A549 (cell line): ENCODE measurements around the gene MATK. TPM values are rescaled to one million over a fixed set of nuclear protein-coding genes. Genes with fewer than 3 reads are reported as not detected.

Experiments
- ATAC-seq, 2 experiments: fragments of 200-7000 bp in 1 of 2; fragments of >200 bp in 1 of 2; cut with Nextera tagmentation in 1 of 2; cut with Tn5 transposase in 1 of 2; 3 replicates each; pipeline versions ENCODE4 v1.8.0 to v1.9.1; 2018 to 2020; ENCODE audit warnings: mild to moderate bottlenecking in 1 of 2, moderate library complexity in 1 of 2
- CTCF ChIA-PET: fragments of 300-600 bp; sonication (Branson Sonifier 250); formaldehyde crosslinking; extraction: SDS; loops from one replicate; lab custom pipeline; 2021; ENCODE audit warnings: antibody characterized with exemption, inconsistent platforms; lab: Yijun Ruan, JAX
- POLR2A ChIA-PET: fragments of 350-600 bp; formaldehyde crosslinking; extraction: SDS; loops from one replicate; lab custom pipeline; 2021; ENCODE audit warnings: antibody characterized with exemption, inconsistent platforms; lab: Yijun Ruan, JAX
- DNase-seq, 2 experiments: peaks; one replicate each; pipeline versions ENCODE4 v3.0.0 to v3.0.0-alpha.2; 2011 to 2016; ENCODE audit warnings: low read depth in 1 of 2, low spot score in 1 of 2
- FAIRE-seq: peaks from 2 replicates; lab custom pipeline; 2011; peaks lifted over from hg19 to GRCh38; lab: Jason Lieb, UNC
- H3K27ac ChIP-seq, 2 experiments: fragments of >200 bp; sonication (Bioruptor Twin); formaldehyde crosslinking; 3 replicates each; pipeline ENCODE4 v1.5.1; 2016 to 2017
- H3K4me1 ChIP-seq: fragments of >200 bp; sonication (Bioruptor Twin); formaldehyde crosslinking; 3 replicates; pipeline ENCODE4 v1.6.1; 2016
- H3K4me2 ChIP-seq: fragments of >200 bp; sonication (Bioruptor Twin); formaldehyde crosslinking; 3 replicates; pipeline ENCODE4 v1.6.1; 2016
- H3K4me3 ChIP-seq: fragments of >200 bp; sonication (Bioruptor Twin); formaldehyde crosslinking; 3 replicates; pipeline ENCODE4 v1.5.1; 2016
- H3K9me3 ChIP-seq: fragments of >200 bp; sonication (Bioruptor Twin); formaldehyde crosslinking; 3 replicates; pipeline ENCODE4 v1.6.1; 2016
- ATOH8 ChIP-seq: fragments of 250-450 bp; sonication (Bioruptor Pico); IDR thresholded peaks from 2 replicates; pipeline ENCODE4 v1.5.0; 2020; ENCODE audit warnings: low read depth, mild to moderate bottlenecking, moderate library complexity
- CBX2 ChIP-seq: fragments of 200-600 bp; sonication (generic); IDR thresholded peaks from 2 replicates; pipeline ENCODE4 v1.6.1; 2016; ENCODE audit warnings: low read depth, mild to moderate bottlenecking, borderline replicate concordance
- CEBPB ChIP-seq, 2 experiments: fragments of >200 bp in 1 of 2; sonication (Bioruptor Twin) in 1 of 2; formaldehyde crosslinking in 1 of 2; IDR thresholded peaks; 2 replicates each; pipeline ENCODE4 v1.6.1; 2012 to 2016
- CHD2 ChIP-seq: fragments of 150-350 bp; IDR thresholded peaks from 2 replicates; pipeline ENCODE4 v1.6.1; 2014; ENCODE audit warnings: low read length; ENCODE audit not compliant: partially characterized antibody
- CTCF ChIP-seq: fragments of >200 bp; sonication (Bioruptor Twin); formaldehyde crosslinking; IDR thresholded peaks from 3 replicates; pipeline ENCODE4 v1.5.1; 2016
- EHF ChIP-seq: fragments of 250-450 bp; sonication (Bioruptor Pico); IDR thresholded peaks from 2 replicates; pipeline ENCODE4 v1.5.0; 2020; ENCODE audit warnings: mild to moderate bottlenecking
- FOSB ChIP-seq: fragments of 250-450 bp; sonication (Bioruptor Pico); IDR thresholded peaks from 2 replicates; pipeline ENCODE4 v1.5.0; 2020; ENCODE audit warnings: mild to moderate bottlenecking, moderate library complexity
- HEYL ChIP-seq: fragments of 250-450 bp; sonication (Bioruptor Pico); IDR thresholded peaks from 2 replicates; pipeline ENCODE4 v1.8.0; 2021; ENCODE audit warnings: mild to moderate bottlenecking, moderate library complexity
- HMGXB4 ChIP-seq: fragments of 250-450 bp; sonication (Bioruptor Pico); IDR thresholded peaks from 2 replicates; pipeline ENCODE4 v1.5.0; 2021; ENCODE audit warnings: mild to moderate bottlenecking, moderate library complexity, borderline replicate concordance
- HOXA7 ChIP-seq: fragments of 250-450 bp; sonication (Bioruptor Pico); IDR thresholded peaks from 2 replicates; pipeline ENCODE4 v1.5.0; 2020; ENCODE audit warnings: mild to moderate bottlenecking, moderate library complexity
- HOXB5 ChIP-seq: fragments of 250-450 bp; sonication (Bioruptor Pico); IDR thresholded peaks from 2 replicates; pipeline ENCODE4 v1.5.0; 2020; ENCODE audit warnings: mild to moderate bottlenecking, moderate library complexity
- JUN ChIP-seq, 2 experiments: fragments of >200 bp; sonication (Bioruptor Twin); formaldehyde crosslinking; IDR thresholded peaks; 2 replicates in 1 of 2; 3 replicates in 1 of 2; pipeline ENCODE4 v1.6.1; 2016 to 2017
- KDM1A ChIP-seq: fragments of 200-600 bp; sonication (generic); IDR thresholded peaks from 2 replicates; pipeline ENCODE4 v1.6.1; 2016; ENCODE audit warnings: low read depth, mild to moderate bottlenecking
- MAZ ChIP-seq: fragments of 150-350 bp; IDR thresholded peaks from 2 replicates; pipeline ENCODE4 v1.6.1; 2014; ENCODE audit warnings: antibody characterized with exemption, low read depth, low read length, borderline replicate concordance
- MYC ChIP-seq: IDR thresholded peaks from 2 replicates; pipeline ENCODE4 v1.6.1; 2012; ENCODE audit warnings: mild to moderate bottlenecking, inconsistent platforms, low read length, improper control_type of control experiment, borderline replicate concordance
- NPAS2 ChIP-seq: fragments of 250-450 bp; sonication (Bioruptor Pico); IDR thresholded peaks from 2 replicates; pipeline ENCODE4 v1.8.0; 2022; ENCODE audit warnings: mild to moderate bottlenecking, moderate library complexity, borderline replicate concordance
- SREBF2 ChIP-seq: fragments of 450-650 bp; IDR thresholded peaks from 2 replicates; pipeline ENCODE4 v1.6.1; 2014; ENCODE audit warnings: mild to moderate bottlenecking, moderate library complexity
- TFCP2L1 ChIP-seq: fragments of 250-450 bp; sonication (Bioruptor Pico); IDR thresholded peaks from 2 replicates; pipeline ENCODE4 v1.5.0; 2021; ENCODE audit warnings: mild to moderate bottlenecking
- USF2 ChIP-seq: fragments of 450-650 bp; IDR thresholded peaks from 2 replicates; pipeline ENCODE4 v1.6.1; 2014; ENCODE audit warnings: antibody characterized with exemption
- ZNF302 ChIP-seq: fragments of 250-450 bp; sonication (Bioruptor Pico); IDR thresholded peaks from 2 replicates; pipeline ENCODE4 v1.9.0; 2021; ENCODE audit warnings: inconsistent platforms, mild to moderate bottlenecking, moderate library complexity
- ZSCAN20 ChIP-seq: fragments of 250-450 bp; sonication (Bioruptor Pico); IDR thresholded peaks from 2 replicates; pipeline ENCODE4 v1.8.0; 2022; ENCODE audit warnings: mild to moderate bottlenecking, moderate library complexity
- WGBS: methylation state at CpG from one replicate; pipeline ENCODE4 v1.1.6; 2017; ENCODE audit errors: missing lambda C conversion rate; 5-methylcytosine and 5-hydroxymethylcytosine counted together
- polyA plus RNA-seq, 4 experiments: library from polyadenylated mRNA; depleted of rRNA in 3 of 4; stranded (reverse); fragments of >200 nt; fragmentation: RNase III in 1 of 4; extraction: RNeasy Plus Mini Kit Qiagen cat#74134 plus additional on column Dnase treatment in 1 of 4; gene quantifications; 2 replicates in 3 of 4; 3 replicates in 1 of 4; pipeline ENCODE4 v1.2.3, GENCODE V29; 2011 to 2017

Gene MATK
- polyA plus RNA-seq, 2 of the 4 experiments (the other 2 are of a cell fraction), result 0.12 to 0.45 TPM

GRCh38 chr19:3810708-3811355 lies 24.7 kb upstream of the MATK start:
- TF ChIP-seq ATOH8 (no peak), CEBPB (IDR thresholded peaks at IDR 0.05) (no peak), SREBF2 (no peak), JUN (IDR thresholded peaks at IDR 0.05) (no peak), MAZ (no peak), MYC (no peak), FOSB (CRISPR knock-in tag) (no peak), EHF (CRISPR knock-in tag) (no peak), CBX2 (no peak), CHD2 (no peak), USF2 (no peak), ZNF302 (CRISPR knock-in tag) (no peak)
- no peak for DNase-seq
- Histone ChIP-seq H3K4me1 (no peaks in the 10 kb centered on the region), H3K9me3 (no peaks in the 10 kb centered on the region), H3K4me3 (no peak overlapping the region), H3K4me2 (no peak overlapping the region), H3K27ac (no peak overlapping the region)
- FAIRE-seq, result no peak
- CTCF ChIA-PET, result interaction anchor here (3.6 kb wide), 1 partner anchor 11 kb away, joined by 25 read pairs; no protein-coding TSS in a partner anchor
- 90% methylated on average over 12 of the region's 38 CpGs for WGBS
- no peak for ATAC-seq
- POLR2A ChIA-PET, result no interaction called here

- Histone ChIP-seq H3K9me3 (no peaks in the 10 kb centered on the region), H3K4me1 (no peaks in the 10 kb centered on the region), H3K4me2 (no peak overlapping the region), H3K4me3 (no peak overlapping the region)
- POLR2A ChIA-PET, result no interaction called here
- CTCF ChIA-PET, result interaction anchor here (3.6 kb wide), 1 partner anchor 12 kb away, joined by 25 read pairs; no protein-coding TSS in a partner anchor
- ATAC-seq (no peak), FAIRE-seq (no peak), DNase-seq (no peak)
- WGBS, result 47% methylated on average over 5 of the region's 26 CpGs
- TF ChIP-seq HMGXB4 (CRISPR knock-in tag) (no peak), HOXA7 (CRISPR knock-in tag) (no peak), MYC (no peak), ZSCAN20 (CRISPR knock-in tag) (no peak)
- TF ChIP-seq, all 56 proteins: peak for 0
- no peak overlapping the region for H3K27ac ChIP-seq
Observed at GRCh38 chr19:3809881-3810707, 23.9 kb upstream of the MATK start.

- no peak for DNase-seq
- no peaks in the 10 kb centered on the region for H3K4me1 ChIP-seq
- 72% methylated on average over 6 of the region's 33 CpGs for WGBS
- H3K4me3 ChIP-seq, result no peak overlapping the region
- H3K27ac ChIP-seq, result no peak overlapping the region
- no peak overlapping the region for H3K4me2 ChIP-seq
- ChIA-PET CTCF (interaction anchor here (1.3 kb wide), 2 partner anchors 12 to 160 kb away, joined by 3 read pairs; no protein-coding TSS in a partner anchor), POLR2A (no interaction called here)
- no peak for ATAC-seq
- no peaks in the 10 kb centered on the region for H3K9me3 ChIP-seq
- FAIRE-seq, result no peak
- no peak for TF ChIP-seq KDM1A
- no peak for TF ChIP-seq TFCP2L1
- no peak for TF ChIP-seq CHD2
- no peak for TF ChIP-seq HOXB5 (CRISPR knock-in tag)
- TF ChIP-seq NPAS2 (CRISPR knock-in tag), result no peak
- TF ChIP-seq HOXA7 (CRISPR knock-in tag), result no peak
- TF ChIP-seq JUN (IDR thresholded peaks at IDR 0.05), result no peak
- no peak for TF ChIP-seq HEYL (CRISPR knock-in tag)
- TF ChIP-seq HMGXB4 (CRISPR knock-in tag), result no peak
- no peak for TF ChIP-seq ATOH8
- TF ChIP-seq ZNF302 (CRISPR knock-in tag), result no peak
- TF ChIP-seq CTCF, result no peak
Observed at GRCh38 chr19:3808420-3809143, 22.4 kb upstream of the MATK start.
